ENCODE measurements around the gene ADAMTSL1.

ADAMTSL1 gene

GRCh38 chr9:18500451-18500850 is 26.5 kb downstream of the ADAMTSL1 start:
- no peak for DNase-seq

GRCh38 chr9:18501949-18502348 is 28.0 kb downstream of the ADAMTSL1 start:
- DNase-seq = no peak

- no peak for DNase-seq
Measured at GRCh38 chr9:18502546-18502945, 28.6 kb downstream of the ADAMTSL1 start.

- DNase-seq = no peak
Measured at GRCh38 chr9:18504707-18505106, 30.8 kb downstream of the ADAMTSL1 start.

GRCh38 chr9:18507151-18507550 is 33.2 kb downstream of the ADAMTSL1 start:
- DNase-seq = no peak

GRCh38 chr9:18516514-18516913 is 42.6 kb downstream of the ADAMTSL1 start:
- no peak for DNase-seq

GRCh38 chr9:18516965-18517364 is 43.0 kb downstream of the ADAMTSL1 start:
- no peak for DNase-seq

GRCh38 chr9:18520416-18521047 is 46.6 kb downstream of the ADAMTSL1 start:
- DNase-seq = no peak

- no peak for DNase-seq
Measured at GRCh38 chr9:18526685-18527084, 52.7 kb downstream of the ADAMTSL1 start.

GRCh38 chr9:18531136-18532065 is 57.4 kb downstream of the ADAMTSL1 start:
- no peak for DNase-seq

- no peak for DNase-seq
Measured at GRCh38 chr9:18534611-18535010, 60.7 kb downstream of the ADAMTSL1 start.

- DNase-seq = no peak
Measured at GRCh38 chr9:18536554-18536953, 62.6 kb downstream of the ADAMTSL1 start.

GRCh38 chr9:18539203-18539693 is 65.3 kb downstream of the ADAMTSL1 start:
- DNase-seq = no peak

- no peak for DNase-seq
Measured at GRCh38 chr9:18542837-18543405, 69.0 kb downstream of the ADAMTSL1 start.

- no peak for DNase-seq
Measured at GRCh38 chr9:18543406-18544192, 69.6 kb downstream of the ADAMTSL1 start.

GRCh38 chr9:18544456-18544855 is 70.5 kb downstream of the ADAMTSL1 start:
- DNase-seq = no peak

GRCh38 chr9:18545636-18546360 is 71.8 kb downstream of the ADAMTSL1 start:
- no peak for DNase-seq

GRCh38 chr9:18548456-18548855 is 74.5 kb downstream of the ADAMTSL1 start:
- no peak for DNase-seq

GRCh38 chr9:18549772-18550171 is 75.8 kb downstream of the ADAMTSL1 start:
- DNase-seq = no peak

GRCh38 chr9:18550286-18550685 is 76.3 kb downstream of the ADAMTSL1 start:
- no peak for DNase-seq

- DNase-seq = no peak
Measured at GRCh38 chr9:18554244-18554643, 80.3 kb downstream of the ADAMTSL1 start.
